Activated T-cell treated with anti-CD3 and anti-CD28 coated beads for 4 hours (primary cell): ENCODE results near the gene JAG1.
"Not testable (repeated sequence)": the region's sequence is repeated elsewhere in the genome, so short reads cannot be mapped to it uniquely, and the experiment has no call there.

Source experiments
- DNase-seq: peaks from one replicate; pipeline ENCODE4 v3.0.0-alpha.2; 2020

JAG1 gene

GRCh38 chr20:10604865-10605440 is 68.8 kb downstream of the JAG1 start:
- no peak for DNase-seq

- DNase-seq: no peak
These were observed 69.6 kb downstream of the JAG1 start for GRCh38 chr20:10603971-10604864.

- DNase-seq: no peak
These were observed 70.4 kb downstream of the JAG1 start for GRCh38 chr20:10603378-10603777.

- DNase-seq: no peak
These were observed 71.5 kb downstream of the JAG1 start for GRCh38 chr20:10602221-10602871.

- DNase-seq: no peak
These were observed 76.2 kb downstream of the JAG1 start for GRCh38 chr20:10597637-10598036.

GRCh38 chr20:10596710-10597121 is 77.1 kb downstream of the JAG1 start:
- no peak for DNase-seq

GRCh38 chr20:10595985-10596384 is 77.8 kb downstream of the JAG1 start:
- DNase-seq: no peak

GRCh38 chr20:10595266-10595665 is 78.5 kb downstream of the JAG1 start:
- DNase-seq: no peak

GRCh38 chr20:10594296-10594868 is 79.4 kb downstream of the JAG1 start:
- no peak for DNase-seq

GRCh38 chr20:10591946-10592521 is 81.8 kb downstream of the JAG1 start:
- DNase-seq: no peak

GRCh38 chr20:10590950-10591671 is 82.7 kb downstream of the JAG1 start:
- no peak for DNase-seq

GRCh38 chr20:10590446-10590845 is 83.4 kb downstream of the JAG1 start:
- DNase-seq: not testable (repeated sequence)
